ENCODE measurements around the gene MCAT. TPM values are rescaled to one million over a fixed set of nuclear protein-coding genes. Genes with fewer than 3 reads are reported as not detected.

MCAT gene
- total and polyA plus RNA-seq, 11 donors: 13.4 to 32.6 (median 15.7) TPM

DNA sequence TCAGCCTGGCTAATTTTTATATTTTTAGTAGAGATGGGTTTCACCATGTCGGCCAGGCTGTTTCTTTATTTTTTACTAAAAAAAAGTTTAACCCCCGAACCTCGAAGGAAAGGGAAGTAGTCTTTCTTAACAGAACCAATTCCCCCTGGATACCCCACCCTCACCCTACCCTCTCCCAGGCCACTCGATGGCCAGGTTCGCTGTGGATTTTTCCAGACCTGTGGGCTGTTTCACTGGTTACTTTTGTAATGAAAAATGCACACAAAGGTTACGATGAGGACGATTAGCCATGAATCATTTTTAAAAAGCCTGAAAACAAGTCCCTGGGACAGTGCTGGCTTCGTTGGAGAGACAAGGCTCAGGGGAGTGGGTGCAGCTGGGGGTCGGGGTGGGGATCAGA is 10.7 kb upstream of the MCAT start:
- intact Hi-C loops (cut with DNase I): no loop called here
- 65 to 79% (median 75%) methylated on average over 9 of the region's 9 CpGs for WGBS, 4 donors
- no peak for TF ChIP-seq POLR2A (IDR thresholded peaks at IDR 0.05)
- TF ChIP-seq, protein P1, sequence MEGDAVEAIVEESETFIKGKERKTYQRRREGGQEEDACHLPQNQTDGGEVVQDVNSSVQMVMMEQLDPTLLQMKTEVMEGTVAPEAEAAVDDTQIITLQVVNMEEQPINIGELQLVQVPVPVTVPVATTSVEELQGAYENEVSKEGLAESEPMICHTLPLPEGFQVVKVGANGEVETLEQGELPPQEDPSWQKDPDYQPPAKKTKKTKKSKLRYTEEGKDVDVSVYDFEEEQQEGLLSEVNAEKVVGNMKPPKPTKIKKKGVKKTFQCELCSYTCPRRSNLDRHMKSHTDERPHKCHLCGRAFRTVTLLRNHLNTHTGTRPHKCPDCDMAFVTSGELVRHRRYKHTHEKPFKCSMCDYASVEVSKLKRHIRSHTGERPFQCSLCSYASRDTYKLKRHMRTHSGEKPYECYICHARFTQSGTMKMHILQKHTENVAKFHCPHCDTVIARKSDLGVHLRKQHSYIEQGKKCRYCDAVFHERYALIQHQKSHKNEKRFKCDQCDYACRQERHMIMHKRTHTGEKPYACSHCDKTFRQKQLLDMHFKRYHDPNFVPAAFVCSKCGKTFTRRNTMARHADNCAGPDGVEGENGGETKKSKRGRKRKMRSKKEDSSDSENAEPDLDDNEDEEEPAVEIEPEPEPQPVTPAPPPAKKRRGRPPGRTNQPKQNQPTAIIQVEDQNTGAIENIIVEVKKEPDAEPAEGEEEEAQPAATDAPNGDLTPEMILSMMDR (IDR thresholded peaks at IDR 0.05): no peak
- peaks cover 0 to 8% (median 0%) of the 10 kb centered on the region in 9 donors for H3K36me3 ChIP-seq
- ATAC-seq: no peak
- H3K4me1 ChIP-seq: peaks cover 0 to 63% (median 23%) of the 10 kb centered on the region in 12 donors
- H3K9me3 ChIP-seq: no peaks in the 10 kb centered on the region
- DNase-seq: no peak
- H3K27ac ChIP-seq: peak overlapping the region in 2 of 12 donors; percentile 1 to 76
- H3K4me3 ChIP-seq: peak overlapping the region in 2 of 12 donors; percentile 8 to 39
- no peaks in the 10 kb centered on the region for H3K27me3 ChIP-seq

DNA sequence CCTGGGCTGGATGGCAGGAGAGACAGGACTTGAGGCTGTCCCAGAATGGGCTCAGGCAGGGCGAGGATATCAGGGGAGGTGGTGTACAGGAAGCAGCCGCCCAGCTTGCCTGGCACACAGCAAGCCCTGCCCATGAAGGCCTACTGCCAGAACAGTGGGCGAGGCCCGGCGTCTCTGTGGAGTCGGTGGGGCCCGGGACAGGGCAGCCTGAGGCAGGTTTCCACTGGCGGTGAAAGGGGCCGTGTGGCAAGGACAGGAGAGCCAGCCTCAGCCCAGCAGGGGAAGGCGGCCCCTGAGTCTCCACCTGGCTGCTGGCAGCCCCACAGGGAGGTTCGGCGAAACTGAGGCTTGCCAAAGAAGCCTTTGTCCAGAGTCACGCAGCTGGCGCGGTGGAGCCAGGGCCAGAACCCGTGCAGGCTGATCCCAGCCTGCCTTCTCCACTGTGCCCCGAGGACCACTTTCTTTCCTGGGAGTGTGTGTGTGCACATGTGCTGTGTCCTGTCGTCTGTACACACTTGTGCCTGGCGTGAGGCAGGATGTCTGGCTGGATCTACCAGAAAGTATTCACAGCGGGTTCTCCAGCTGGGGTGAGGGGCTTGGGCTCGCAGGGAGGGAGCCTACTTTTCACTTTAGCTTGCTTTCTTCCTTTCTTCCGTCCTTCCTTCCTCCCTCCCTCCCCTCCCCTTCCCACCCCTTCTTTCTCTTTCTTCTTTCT is 9.3 kb upstream of the MCAT start:
- peak; percentile 74 to 82 (median 78) for ATAC-seq
- H3K27ac ChIP-seq: peak overlapping the region; percentile 73 to 96 (median 88)
- intact Hi-C loops (cut with DNase I): no loop called here
- H3K9me3 ChIP-seq: no peaks in the 10 kb centered on the region
- H3K36me3 ChIP-seq: peaks cover 0 to 8% (median 0%) of the 10 kb centered on the region in 9 donors
- peak overlapping the region; percentile 27 to 98 (median 90) for H3K4me3 ChIP-seq
- peak; percentile 72 to 88 (median 87) for DNase-seq
- H3K27me3 ChIP-seq: no peaks in the 10 kb centered on the region
- H3K4me1 ChIP-seq: peaks cover 0 to 69% (median 23%) of the 10 kb centered on the region in 12 donors
- WGBS, 4 donors: 8 to 16% (median 11%) methylated on average over 16 to 22 of the region's 22 CpGs
- no peak for TF ChIP-seq POLR2A (IDR thresholded peaks at IDR 0.05)
- TF ChIP-seq, protein P1 (IDR thresholded peaks at IDR 0.05): no peak

DNA sequence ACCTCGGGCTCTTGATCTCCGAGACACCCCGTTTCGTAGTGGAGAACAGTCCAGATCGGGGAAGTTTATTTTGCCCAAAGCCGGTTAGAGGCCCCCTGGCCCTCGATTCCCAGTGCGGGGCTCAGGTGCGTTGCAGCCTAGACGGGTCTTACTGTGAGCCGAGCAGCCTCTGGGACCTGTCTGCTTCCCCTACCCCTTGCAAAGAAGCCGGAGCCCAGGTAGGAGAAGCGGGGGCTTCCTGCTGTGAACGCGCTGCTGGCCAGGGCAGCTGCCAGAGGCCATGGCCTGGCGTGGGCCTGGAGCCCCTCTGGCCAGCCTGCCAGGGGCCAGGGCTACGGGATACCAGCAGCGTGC is 8.8 kb upstream of the MCAT start:
- Histone ChIP-seq H3K4me1 (peaks cover 0 to 69% (median 23%) of the 10 kb centered on the region in 12 donors), H3K4me3 (peak overlapping the region; percentile 27 to 98 (median 90)), H3K36me3 (peaks cover 0 to 8% (median 0%) of the 10 kb centered on the region in 9 donors), H3K9me3 (no peaks in the 10 kb centered on the region), H3K27ac (peak overlapping the region; percentile 73 to 96 (median 88)), H3K27me3 (no peaks in the 10 kb centered on the region)
- 11 to 28% (median 16%) methylated on average over 11 to 18 of the region's 18 CpGs; no CpG with 5 or more reads in 1 of the 4 donors for WGBS, 4 donors
- DNase-seq (no peak), ATAC-seq (peak in 1 of 4 donors; percentile 3)
- peak in 1 of 2 donors; percentile 22 for TF ChIP-seq POLR2A (IDR thresholded peaks at IDR 0.05)
- TF ChIP-seq, protein P1 (IDR thresholded peaks at IDR 0.05): no peak
- intact Hi-C loops (cut with DNase I): no loop called here

DNA sequence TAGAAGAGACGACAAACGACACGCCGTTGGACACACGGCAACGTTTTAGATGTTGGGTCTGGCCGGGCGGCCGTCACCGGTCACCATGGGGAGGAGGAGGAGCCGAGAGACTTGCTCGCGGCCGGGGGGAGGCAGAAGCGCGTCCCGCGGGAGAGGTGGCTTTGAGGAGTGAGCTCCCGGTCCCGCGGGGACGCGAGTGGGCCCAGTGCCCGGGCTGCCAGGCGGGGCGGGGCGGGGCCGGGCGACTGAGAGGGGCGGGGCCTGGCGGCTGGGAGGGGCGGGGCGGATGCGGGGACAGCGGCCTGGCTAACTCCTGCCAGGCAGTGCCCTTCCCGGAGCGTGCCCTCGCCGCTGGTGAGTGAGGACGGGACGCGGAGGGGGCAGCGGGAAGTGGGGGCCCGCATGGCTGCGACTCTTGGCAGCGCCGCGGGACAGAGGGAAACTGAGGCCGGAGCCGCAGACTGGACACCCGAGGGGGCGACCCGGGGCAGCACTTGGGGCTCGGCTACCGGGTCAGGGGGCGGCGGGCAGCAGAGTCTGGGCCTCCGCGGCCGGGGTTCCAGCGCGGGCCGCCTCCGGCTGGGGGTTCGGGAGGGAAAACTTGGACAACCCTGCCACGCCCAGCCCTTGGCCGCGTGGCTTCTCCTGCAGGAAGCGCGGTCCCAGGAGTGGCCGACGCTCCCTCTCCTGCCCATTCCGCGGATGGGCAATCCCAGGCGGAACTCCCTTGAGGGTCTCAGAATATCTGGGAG is 8.2 kb upstream of the MCAT start, which contains the start of gene TSPO:
Gene TSPO, plus strand, starts transcription at position 309 of the 752 bp plus-strand sequence. CDS start 7,680 bp downstream, outside the sequence.
- 1 to 2% (median 1%) methylated on average over 23 to 75 of the region's 75 CpGs for WGBS, 4 donors
- Histone ChIP-seq H3K36me3 (peaks cover 0 to 8% (median 0%) of the 10 kb centered on the region in 9 donors), H3K9me3 (no peaks in the 10 kb centered on the region), H3K4me3 (peak within 1 kb of the TSS; percentile 27 to 98 (median 90)), H3K27me3 (no peaks in the 10 kb centered on the region), H3K4me1 (peaks cover 0 to 64% (median 23%) of the 10 kb centered on the region in 12 donors), H3K27ac (peak within 1 kb of the TSS; percentile 73 to 96 (median 88))
- DNase-seq (peak; percentile 80 to 93 (median 87)), ATAC-seq (peak; percentile 47 to 88 (median 82))
- TF ChIP-seq, protein P1 (IDR thresholded peaks at IDR 0.05): no peak
- peak in 1 of 2 donors; percentile 76 for TF ChIP-seq POLR2A (IDR thresholded peaks at IDR 0.05)
- intact Hi-C loops (cut with DNase I): no loop called here
